GM18511 (cell line): ENCODE measurements around the gene PYGL.
"Not testable (repeated sequence)": the region's sequence is repeated elsewhere in the genome, so short reads cannot be mapped to it uniquely, and the experiment has no call there.

Experiments
- ATAC-seq: cut with Tn5 transposase; IDR thresholded peaks from one replicate; pipeline ENCODE4 v1.9.1; 2021; ENCODE audit warnings: mild to moderate bottlenecking, moderate library complexity; ENCODE audit not compliant: unreplicated experiment

Gene PYGL

GRCh38 chr14:50929506-50929905 lies 14.8 kb downstream of the PYGL start:
- no peak for ATAC-seq

GRCh38 chr14:50928002-50928635 lies 16.2 kb downstream of the PYGL start:
- no peak for ATAC-seq

- ATAC-seq, result no peak
Measured at GRCh38 chr14:50926851-50927386, 17.4 kb downstream of the PYGL start.

- ATAC-seq, result no peak
Measured at GRCh38 chr14:50924843-50925242, 19.4 kb downstream of the PYGL start.

- no peak for ATAC-seq
Measured at GRCh38 chr14:50924236-50924635, 20.0 kb downstream of the PYGL start.

GRCh38 chr14:50922803-50923202 lies 21.5 kb downstream of the PYGL start:
- no peak for ATAC-seq

- ATAC-seq, result no peak
Measured at GRCh38 chr14:50920482-50921230, 23.6 kb downstream of the PYGL start.

GRCh38 chr14:50919524-50919923 lies 24.8 kb downstream of the PYGL start:
- not testable (repeated sequence) for ATAC-seq

- ATAC-seq, result no peak
Measured at GRCh38 chr14:50917449-50917848, 26.8 kb downstream of the PYGL start.

GRCh38 chr14:50910495-50911420 lies 33.5 kb downstream of the PYGL start:
- no peak for ATAC-seq

GRCh38 chr14:50906326-50907065 lies 37.8 kb downstream of the PYGL start:
- ATAC-seq, result no peak

GRCh38 chr14:50904719-50905118 lies 39.6 kb downstream of the PYGL start:
- ATAC-seq, result no peak

- no peak for ATAC-seq
Measured at GRCh38 chr14:50901361-50901760, 42.9 kb downstream of the PYGL start.

- ATAC-seq, result no peak
Measured at GRCh38 chr14:50897658-50898175, 46.6 kb downstream of the PYGL start.

- ATAC-seq, result not testable (repeated sequence)
Measured at GRCh38 chr14:50897005-50897404, 47.3 kb downstream of the PYGL start.

GRCh38 chr14:50896421-50896820 lies 47.9 kb downstream of the PYGL start:
- not testable (repeated sequence) for ATAC-seq

- ATAC-seq, result no peak
Measured at GRCh38 chr14:50892255-50892654, 52.0 kb downstream of the PYGL start.

GRCh38 chr14:50887476-50887875 lies 56.8 kb downstream of the PYGL start:
- no peak for ATAC-seq

GRCh38 chr14:50883827-50884197 lies 60.5 kb downstream of the PYGL start:
- ATAC-seq, result no peak
